GM10266 (cell line): ENCODE data around the gene ZDHHC14.

Experiments used
- DNase-seq: peaks from one replicate; pipeline ENCODE4 v3.0.0; 2012; ENCODE audit errors: extremely low spot score
- TF ChIP-seq, protein P1 (sequence below): IDR thresholded peaks from 2 replicates; pipeline ENCODE4 v1.5.1; 2012; ENCODE audit warnings: mild to moderate bottlenecking, low read depth; ENCODE audit not compliant: control insufficient read depth, insufficient read depth; ENCODE audit errors: missing control alignments

The ZDHHC14 gene

DNA sequence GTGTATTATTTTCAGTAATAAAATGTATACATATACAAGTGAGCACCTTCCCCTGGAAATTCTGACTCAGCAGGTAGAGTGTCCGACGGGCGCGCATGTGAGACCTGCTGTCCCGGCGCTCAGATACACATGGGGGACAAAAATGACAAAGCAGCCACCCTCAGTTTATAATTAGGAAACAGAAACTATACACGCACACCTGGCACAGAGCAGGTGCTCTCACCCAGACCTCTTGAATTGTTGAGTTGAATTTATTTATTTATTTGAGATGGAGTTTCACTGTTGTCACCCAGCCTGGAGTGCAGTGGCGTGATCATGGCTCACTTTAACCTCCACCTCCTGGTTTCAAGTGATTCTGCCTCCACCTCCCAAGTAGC lies 180.4 kb downstream of the ZDHHC14 start:
- TF ChIP-seq, protein P1, sequence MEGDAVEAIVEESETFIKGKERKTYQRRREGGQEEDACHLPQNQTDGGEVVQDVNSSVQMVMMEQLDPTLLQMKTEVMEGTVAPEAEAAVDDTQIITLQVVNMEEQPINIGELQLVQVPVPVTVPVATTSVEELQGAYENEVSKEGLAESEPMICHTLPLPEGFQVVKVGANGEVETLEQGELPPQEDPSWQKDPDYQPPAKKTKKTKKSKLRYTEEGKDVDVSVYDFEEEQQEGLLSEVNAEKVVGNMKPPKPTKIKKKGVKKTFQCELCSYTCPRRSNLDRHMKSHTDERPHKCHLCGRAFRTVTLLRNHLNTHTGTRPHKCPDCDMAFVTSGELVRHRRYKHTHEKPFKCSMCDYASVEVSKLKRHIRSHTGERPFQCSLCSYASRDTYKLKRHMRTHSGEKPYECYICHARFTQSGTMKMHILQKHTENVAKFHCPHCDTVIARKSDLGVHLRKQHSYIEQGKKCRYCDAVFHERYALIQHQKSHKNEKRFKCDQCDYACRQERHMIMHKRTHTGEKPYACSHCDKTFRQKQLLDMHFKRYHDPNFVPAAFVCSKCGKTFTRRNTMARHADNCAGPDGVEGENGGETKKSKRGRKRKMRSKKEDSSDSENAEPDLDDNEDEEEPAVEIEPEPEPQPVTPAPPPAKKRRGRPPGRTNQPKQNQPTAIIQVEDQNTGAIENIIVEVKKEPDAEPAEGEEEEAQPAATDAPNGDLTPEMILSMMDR, result no peak
- DNase-seq, result no peak

DNA sequence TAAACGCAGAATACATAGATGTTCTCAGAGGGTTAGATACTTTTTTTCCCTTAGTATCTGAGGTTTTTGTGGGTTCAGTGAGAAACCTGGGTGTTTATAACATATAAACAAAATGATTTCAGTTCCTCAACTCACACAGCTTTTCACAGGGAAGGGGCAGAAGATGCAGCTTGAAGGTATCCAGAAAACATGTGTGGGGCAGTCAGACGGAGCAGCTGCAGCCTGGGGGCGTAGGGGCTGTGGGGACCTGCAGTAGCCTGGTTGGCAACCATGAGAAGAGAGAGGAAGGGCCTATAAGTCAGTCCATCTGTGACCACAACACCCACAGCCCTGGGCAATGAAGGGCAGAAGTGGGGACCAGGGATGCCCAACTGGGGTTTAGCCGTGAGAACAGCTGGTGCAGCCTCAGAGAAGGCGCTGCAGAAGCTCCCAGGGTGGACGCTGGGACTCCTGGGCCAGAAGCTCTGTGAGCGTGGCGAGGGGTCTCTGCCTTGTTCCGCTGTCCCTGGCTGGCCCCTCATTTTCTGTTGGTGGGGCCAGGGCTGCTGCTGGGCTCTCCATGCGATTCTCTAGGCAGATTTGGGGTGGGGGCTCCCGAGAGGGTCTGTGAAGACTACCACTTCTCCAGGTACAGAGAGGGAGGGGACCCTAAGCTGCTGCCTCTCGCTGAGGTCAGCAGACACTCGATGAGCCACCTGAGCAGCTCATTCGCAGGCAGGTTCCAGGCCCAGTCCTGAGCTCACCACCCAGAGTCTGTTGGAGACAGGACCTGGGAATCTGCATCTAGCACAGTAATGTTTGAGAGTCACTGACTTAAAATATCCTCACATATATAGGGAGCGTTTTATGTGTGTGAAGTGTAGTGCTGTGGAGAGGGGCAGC lies 181.2 kb downstream of the ZDHHC14 start:
- TF ChIP-seq, protein P1, result peak; percentile 17
- peak; percentile 61 for DNase-seq

DNA sequence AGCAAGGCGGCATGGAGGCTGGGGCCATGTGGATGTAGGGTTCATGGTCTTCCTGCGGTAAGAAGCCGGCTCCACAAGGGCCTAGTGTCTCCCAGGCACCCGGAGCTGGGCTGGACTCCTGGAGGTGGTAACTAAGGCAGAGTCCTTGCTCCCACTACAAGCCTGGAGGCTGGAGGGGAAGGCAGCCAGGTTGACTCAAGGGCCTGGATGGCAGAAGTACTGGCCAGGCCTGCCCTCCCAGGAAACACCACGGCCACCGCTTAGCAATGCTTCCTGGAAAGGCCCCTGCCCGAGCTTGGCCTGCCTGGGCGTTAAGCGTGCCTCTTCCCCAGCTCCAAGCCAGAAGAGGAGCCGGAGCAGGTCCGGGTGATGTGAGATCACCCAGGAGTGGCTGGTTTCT lies 182.0 kb downstream of the ZDHHC14 start:
- TF ChIP-seq, protein P1, result no peak
- DNase-seq, result no peak

DNA sequence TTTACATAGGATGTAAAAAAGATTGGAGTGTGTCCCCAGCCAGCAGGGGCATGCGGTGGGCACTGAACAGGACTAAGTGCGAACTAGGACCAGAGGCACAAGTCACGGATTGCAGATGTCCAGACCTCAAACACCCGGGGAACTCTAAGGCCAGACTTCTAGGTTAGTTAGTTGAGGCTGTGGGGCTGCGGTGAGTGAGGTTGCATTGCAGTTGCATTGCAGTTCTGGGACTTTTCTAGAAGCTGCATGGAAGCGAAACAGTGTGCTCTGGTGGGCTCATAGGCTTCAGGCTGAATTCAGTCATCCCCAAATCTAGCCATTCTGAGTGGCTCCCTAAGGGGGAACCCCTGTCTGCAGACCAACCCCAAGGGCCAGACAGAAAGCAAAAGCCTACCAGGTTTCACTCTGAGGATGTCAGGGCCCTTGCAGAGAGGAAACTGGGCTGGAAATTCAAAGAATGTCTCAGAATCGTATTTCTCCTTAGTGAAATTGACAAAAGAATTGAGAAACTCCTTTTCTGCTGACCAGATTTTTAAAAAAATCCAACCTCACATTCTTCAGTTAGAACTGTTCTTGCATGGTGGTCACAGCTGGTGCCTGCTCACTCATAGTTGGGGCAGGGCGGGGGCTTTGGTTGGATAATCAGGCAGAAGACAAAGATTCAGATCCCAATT lies 182.8 kb downstream of the ZDHHC14 start:
- DNase-seq, result peak; percentile 80
- TF ChIP-seq, protein P1, result peak; percentile 16

DNA sequence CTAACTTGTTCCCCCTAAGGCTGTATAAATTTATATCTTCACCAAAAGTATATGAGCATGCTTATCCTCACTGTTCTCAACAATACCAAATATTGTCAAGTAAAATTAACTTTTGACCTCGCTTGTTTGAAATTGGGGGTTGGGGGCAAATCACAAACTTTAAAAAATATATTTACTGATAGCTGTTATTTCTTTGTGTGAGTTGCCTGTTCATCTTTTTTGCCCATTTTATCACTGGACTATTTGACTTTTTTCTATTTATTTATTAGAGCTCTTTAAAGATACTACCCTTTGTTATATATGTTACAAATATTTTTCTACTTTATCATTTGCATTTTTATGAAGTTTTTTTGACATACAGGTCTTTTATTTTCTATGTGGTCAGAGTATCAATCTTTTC lies 187.7 kb downstream of the ZDHHC14 start:
- DNase-seq, result no peak
- TF ChIP-seq, protein P1, result no peak

DNA sequence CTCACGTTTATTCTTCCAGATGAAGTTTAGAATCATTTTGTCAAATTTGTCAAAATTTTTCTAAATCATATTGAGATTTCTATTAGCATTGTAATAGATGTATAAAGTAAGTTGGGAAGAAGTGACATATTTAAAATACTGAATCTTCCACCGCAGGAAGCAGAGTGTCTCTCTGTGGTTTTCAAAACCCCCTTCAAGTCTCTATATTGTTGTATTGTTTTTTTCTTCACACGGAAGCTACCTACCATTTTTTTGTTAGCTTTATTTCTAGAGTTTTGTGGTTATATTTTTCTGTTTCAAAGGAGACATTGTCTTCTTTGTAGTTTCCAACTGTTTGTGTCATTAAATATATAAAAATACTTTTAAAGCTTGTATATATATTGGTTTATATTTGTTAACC lies 188.6 kb downstream of the ZDHHC14 start:
- TF ChIP-seq, protein P1, result no peak
- no peak for DNase-seq

DNA sequence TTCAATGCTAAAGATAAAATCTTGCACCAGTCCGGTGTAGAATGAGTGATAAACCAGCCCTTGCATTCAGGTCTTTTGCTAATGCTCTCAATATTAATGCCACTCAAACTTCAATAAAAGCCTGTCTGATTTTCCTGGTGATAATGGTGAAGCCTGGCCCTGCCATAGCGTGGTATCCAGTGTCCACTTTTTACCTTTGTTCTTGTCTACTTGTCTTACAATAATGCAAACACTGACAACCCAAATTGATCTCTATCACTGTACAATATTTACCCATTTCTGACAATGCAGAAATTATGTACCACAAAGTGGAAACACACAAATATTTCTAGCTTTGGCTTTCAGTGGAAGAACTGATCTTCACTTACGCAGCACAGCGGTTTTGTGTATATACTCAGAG lies 189.1 kb downstream of the ZDHHC14 start:
- TF ChIP-seq, protein P1, result no peak

More for the DNA sequence above, 189.1 kb downstream of the ZDHHC14 start:
- DNase-seq, result no peak
